SK-N-DZ (cell line): ENCODE results near the gene GJB6.
A peak's percentile ranks its signal among the peaks of the same experiment; 100 is the strongest.

Source experiments
- DNase-seq: peaks from one replicate; pipeline ENCODE4 v3.0.0-alpha.2; 2015; ENCODE audit warnings: low spot score

GJB6 gene

DNA sequence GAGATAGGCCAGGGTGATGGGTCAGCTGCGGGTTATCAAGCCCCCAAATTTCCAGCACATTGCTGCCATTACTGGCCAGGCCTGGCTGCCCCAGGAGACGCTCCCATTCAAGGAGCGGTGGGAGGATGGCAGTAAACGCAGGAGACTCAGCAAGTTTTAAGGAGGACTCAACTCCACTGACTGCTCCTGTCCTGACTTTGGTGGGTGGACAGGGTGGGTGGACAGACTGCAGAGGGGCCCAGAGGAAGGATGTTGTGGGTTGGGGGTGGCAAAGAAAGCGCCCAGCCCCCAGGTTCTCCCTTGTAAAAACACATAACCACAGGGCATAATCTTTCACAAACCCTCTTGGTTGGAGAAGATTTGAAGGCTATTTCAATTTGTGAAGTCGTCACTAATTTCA, 4.4 kb downstream of the GJB6 start:
- no peak for DNase-seq

DNA sequence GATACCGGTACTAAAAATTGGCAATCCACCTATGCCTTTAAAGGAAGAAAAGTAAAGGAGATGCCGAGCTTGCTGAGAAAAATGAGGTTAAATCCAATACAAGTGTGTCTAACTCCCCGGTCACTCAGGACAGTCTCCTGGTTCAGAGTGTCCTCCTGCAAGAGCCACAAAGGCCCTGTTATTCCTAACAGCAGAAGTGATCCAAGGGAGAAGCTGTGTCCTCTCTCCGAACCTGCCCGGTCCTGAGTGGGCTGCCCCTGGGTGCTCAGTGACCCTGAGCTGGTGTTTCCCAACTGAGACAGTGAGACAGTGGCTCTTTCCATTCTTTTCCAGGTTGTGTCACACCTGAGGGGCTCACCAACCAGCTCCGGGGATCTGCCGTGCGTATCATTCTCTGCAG, 4.8 kb downstream of the GJB6 start:
- no peak for DNase-seq

DNA sequence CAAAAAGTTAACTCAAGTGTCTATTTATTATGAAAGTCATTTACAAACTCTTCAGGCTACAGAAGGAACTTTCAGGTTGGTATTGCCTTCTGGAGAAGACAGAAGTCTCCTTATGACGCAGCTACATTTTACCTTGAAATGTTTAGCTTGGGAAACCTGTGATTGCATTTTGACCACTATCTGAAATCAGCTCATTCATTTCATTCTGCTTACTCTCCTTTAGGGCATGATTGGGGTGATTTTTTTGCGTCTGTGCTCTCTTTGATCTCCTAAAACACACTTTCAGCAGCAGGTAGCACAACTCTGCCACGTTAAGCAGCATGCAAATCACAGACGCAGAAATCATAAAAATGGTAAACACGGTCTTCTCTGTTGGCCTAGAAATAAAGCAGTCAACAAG, 9.6 kb downstream of the GJB6 start:
- DNase-seq: no peak

DNA sequence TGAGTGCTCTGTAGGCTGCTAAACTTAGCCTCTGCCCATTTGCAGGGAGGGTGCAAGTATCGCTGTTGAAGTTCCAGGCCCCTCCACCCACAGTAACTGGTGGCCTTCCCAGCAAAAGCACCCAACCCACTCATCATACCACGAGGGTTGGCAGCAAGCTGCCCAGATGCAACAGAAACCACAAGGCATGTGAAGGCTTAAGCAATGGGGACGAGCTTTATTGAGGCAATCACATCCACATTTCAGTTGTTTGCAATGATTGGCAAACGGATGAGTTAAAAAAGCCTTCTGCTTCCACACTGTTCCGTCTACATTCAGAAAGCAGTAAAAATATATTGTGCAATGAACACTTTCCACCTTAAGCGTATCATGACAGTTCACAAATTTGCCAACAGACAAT, 10.3 kb downstream of the GJB6 start:
- DNase-seq: no peak

DNA sequence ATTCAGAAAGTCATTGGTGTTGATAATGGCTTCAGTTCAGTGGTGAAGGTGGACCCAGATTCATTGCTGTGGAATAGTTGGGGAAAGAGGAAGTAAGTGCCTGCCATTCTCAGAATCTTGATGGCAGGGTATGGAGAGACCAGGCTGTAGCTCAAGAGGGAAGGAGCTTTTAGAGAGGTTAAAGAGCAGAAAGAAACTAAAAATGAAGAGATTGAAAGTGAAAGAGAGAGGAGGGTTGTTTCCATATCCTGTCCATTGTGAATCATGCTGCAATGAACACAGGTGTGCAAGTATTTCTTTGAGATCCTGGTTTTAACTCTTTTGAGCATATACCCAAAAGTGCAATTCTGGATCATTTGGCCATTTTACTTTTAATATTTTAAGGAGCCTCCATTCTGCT, 12.5 kb downstream of the GJB6 start:
- DNase-seq: no peak

DNA sequence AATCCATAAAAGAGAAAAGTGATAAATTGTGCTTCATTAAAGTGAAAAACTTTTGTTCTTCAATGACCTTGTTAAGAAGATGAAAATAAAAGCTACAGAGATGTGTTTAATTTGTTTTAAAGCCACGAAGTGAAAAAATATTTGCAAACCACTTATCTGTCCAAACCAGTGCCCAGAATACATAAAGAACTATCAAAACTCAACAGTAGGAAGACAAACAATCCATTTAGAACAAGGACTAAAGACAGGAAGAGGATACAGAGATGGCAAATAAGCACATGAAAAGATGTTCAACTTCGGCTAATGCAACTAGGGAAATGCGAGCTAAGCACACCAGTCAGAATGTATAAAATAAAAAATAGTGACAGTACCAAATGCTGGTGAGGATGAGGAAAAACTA, 15.0 kb downstream of the GJB6 start:
- DNase-seq: no peak

DNA sequence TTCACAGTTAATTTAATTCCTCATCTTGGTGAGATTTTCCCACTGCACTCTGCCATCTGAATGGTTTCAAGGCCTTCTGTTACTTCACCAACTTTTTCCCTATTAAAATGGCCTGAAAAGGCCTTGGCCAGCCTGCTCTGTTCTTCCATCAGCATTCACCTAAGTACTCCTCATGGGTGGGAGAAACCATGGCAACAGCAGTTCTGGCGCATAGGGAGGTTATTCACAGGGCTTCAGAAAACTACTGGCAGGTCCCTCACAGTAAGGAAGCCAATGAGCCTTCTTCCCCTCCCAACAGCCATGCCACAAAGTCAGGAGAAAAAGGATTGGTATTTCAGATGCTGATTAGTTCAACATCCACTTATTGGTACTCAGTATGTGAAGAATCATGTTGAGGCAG, 22.2 kb downstream of the GJB6 start:
- DNase-seq: no peak

DNA sequence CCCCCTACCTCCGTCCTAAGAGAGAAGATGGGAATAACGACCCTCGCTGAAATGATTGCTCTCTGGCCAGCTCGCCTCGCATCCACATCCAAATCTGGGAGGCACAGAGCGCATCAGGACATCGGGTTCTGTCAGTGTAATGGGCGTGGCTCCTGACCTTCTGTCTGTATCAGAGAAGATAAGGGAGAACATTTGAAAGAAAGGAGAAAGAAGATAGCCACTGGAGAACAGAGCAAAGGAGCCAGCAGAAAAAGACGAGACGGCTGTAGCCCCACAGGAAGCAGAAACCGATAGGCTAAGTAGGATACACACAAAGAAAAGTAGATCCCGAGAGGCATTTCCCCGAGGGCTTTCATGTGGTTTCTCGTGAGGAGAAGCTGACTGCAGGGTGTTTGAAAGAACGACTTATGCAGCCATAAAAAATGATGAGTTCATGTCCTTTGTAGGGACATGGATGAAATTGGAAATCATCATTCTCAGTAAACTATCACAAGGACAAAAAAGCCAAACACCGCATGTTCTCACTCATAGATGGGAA, 25.4 kb downstream of the GJB6 start:
- no peak for DNase-seq

DNA sequence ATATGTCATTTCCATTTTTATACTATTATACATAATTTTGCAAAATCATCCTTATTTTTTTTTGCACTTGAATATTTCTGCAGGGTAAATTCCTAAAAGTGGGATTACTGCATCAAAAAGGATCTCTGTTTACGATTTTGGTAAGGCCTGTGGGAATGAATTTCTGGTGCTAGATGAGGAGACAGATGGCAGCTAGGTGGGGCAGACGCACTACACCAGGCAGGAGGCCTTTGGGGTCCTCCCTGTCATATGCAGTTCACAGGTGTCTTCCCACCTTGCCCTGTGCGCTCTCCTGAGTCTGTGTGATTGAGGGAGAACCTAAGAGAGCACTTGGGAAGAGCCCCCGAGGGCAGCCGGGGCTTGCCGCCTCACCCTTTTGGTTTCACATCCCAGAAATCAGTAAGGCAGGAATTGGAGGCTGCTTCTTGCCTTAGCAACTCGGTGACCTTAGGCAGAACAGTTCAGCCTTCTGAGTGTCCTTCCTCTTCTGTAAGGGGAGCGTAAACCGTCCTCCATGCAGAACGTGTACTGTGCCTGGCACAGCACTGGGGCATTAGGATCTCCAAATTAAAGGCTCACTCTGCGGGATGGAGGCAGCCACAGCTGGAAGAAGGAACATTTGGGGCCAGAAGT, 25.9 kb downstream of the GJB6 start:
- DNase-seq: no peak

DNA sequence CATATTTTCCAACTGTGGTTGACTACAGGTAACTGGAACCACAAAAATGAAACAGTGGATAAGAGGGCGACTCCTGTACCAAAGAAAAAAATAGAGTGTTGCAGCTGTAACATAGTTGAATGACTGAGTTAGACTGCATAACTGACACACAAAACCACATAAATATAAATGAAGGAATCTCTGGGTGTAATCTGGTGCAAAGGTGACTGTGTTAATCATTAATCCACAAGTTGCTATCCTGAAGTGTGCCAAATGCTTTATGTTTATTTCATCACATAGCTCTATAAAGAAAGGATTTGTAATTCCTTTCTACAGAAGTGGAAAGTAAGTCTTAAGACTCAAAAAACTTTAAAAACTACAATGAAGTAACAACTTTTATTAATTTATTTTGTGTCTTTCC, 33.3 kb downstream of the GJB6 start:
- DNase-seq: no peak

DNA sequence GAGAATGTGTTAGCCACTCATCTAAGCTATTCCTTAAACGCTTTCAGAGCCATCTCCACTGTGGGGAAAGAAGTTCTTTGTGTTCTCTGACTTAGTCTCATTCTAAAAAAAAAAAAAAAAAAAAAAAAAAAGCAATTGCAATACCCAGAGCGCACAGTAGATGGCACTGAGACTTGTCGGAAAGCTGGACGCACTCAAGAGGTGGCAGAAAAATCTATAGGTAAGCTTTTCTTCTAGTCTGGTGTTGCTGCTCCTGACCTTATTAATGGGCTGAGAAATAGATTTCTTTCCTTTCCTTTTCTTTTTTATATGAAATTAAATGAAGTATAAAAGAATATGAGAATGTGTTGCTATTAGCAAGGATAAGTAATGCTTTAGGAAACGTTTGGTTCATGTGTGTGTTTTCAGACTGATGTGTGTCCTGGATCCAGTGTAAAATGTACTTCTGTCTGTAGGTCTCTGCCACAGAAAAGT, 34.7 kb downstream of the GJB6 start:
- peak; percentile 54 for DNase-seq

DNA sequence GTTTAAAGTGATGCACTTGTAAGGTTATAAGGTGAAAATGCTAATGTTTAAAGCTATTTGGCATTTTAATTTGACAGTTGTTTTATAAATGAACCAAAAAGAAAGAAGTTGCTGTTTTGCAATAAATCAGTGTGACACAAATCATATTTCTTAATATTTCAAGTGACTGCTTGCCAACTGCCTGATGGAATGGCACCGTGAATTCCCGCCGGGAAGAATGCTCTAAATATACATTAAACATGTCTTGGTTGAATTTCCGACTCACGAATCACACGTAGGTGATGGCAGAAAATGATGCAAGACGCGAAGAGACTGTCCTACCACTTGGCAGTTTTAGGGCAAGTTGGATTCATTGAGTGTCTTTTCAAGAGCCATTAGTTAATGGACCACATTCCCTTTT, 36.3 kb downstream of the GJB6 start:
- no peak for DNase-seq

DNA sequence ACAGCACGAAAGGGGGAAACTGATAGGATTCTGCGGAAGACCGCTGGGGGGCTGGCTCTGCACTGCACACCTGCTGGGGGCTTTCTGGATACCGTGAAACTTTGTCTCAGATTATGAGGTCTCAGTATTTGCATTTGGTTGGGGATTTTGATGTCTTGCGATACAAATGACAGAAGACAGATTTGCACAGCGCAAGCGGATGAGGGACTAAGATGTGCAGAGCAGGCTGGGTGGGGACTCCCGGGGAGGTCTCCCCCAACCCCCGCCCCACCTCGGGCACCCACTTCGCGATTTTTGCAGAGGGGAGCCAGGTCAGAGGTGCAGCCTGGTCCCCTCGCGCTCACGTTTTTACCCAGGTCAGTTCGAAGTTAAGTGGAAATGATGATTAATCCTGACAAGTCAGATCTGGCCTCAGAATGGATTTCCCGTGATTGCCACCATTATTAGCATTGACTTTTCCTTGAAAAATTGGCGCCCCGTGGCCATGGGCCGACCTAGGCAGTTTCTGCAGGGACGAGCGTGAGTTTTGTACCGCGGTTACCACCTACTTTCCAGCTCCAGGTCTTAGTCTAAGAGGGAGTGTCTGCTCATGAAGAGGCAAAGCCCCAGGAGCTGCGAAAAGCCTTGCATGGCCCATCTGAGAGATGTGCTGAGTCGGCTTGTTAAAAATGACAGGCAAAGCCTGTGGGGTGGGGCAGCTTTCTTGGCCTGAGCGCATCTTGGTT, 38.0 kb downstream of the GJB6 start:
- no peak for DNase-seq

DNA sequence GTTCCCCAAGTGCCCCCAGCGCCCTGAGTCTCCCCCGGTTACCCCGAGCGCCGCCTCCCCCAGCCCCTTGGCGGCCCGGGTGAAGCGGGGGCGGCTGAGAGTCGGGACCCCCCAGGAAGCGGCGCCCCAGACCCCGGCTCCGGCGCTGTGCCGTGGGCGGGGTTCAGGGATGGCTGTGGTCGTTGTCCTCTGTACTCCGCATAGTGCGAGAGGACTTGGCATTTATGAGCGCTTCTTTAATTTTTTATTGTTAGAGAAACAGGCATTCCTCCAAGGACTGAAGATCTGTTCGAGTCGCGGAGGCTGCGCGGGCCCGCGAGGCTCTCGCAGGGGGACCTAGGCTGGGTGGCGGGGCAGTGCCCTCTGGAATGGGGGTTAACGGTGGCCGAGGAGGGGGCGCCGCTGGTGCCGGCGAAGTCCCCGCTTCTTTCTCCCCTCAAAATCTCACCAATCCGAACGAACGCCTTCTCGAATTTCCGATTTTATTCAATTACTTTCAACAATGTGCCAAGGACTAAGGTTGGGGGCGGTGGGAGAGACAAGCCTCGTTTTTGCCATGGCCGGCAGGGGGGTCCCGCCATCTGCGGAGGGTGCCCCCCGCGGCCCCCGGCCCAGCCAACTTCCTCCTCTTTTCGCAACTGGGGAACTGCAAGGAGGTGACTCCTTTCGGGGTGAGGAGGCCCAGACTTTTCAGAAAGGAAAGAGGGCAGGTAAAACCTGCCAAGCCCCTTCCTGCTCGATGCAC, 38.8 kb downstream of the GJB6 start:
- no peak for DNase-seq

DNA sequence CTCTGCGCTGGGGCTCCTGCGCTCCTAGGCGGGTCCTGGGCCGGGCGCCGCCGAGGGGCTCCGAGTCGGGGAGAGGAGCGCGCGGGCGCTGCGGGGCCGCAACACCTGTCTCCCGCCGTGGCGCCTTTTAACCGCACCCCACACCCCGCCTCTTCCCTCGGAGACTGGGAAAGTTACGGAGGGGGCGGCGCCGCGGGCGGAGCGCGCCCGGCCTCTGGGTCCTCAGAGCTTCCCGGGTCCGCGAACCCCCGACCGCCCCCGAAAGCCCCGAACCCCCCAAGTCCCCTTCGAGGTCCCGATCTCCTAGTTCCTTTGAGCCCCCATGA, 39.3 kb downstream of the GJB6 start, which contains the start of gene GJB2:
Gene GJB2 (minus strand): TSS at position 103 of the 326 bp plus-strand sequence. CDS start 3,357 bp downstream, outside the sequence.
- no peak for DNase-seq

DNA sequence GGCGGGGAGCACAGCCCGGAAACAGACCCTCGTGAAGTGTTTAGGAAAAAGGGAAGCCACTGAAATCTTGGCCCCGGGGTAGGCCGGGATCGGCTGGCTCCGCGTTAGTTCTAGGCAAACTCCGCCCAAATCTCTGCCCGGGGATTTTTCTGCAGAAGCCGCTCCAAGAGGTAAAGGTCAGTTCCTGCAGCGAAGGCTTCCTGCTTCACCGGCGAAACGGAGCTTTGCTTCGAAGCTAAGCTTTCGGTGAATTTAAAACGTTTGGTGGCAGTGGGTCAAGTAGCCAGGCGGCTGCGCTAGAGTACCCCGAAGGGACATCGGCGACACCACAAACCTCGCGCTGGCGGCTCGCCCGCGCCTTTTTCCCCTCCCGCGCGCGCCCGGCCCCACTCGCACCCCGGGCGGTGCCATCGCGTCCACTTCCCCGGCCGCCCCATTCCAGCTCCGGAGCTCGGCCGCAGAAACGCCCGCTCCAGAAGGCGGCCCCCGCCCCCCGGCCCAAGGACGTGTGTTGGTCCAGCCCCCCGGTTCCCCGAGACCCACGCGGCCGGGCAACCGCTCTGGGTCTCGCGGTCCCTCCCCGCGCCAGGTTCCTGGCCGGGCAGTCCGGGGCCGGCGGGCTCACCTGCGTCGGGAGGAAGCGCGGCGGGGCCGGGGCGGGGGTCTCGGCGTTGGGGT, 39.8 kb downstream of the GJB6 start:
- no peak for DNase-seq

DNA sequence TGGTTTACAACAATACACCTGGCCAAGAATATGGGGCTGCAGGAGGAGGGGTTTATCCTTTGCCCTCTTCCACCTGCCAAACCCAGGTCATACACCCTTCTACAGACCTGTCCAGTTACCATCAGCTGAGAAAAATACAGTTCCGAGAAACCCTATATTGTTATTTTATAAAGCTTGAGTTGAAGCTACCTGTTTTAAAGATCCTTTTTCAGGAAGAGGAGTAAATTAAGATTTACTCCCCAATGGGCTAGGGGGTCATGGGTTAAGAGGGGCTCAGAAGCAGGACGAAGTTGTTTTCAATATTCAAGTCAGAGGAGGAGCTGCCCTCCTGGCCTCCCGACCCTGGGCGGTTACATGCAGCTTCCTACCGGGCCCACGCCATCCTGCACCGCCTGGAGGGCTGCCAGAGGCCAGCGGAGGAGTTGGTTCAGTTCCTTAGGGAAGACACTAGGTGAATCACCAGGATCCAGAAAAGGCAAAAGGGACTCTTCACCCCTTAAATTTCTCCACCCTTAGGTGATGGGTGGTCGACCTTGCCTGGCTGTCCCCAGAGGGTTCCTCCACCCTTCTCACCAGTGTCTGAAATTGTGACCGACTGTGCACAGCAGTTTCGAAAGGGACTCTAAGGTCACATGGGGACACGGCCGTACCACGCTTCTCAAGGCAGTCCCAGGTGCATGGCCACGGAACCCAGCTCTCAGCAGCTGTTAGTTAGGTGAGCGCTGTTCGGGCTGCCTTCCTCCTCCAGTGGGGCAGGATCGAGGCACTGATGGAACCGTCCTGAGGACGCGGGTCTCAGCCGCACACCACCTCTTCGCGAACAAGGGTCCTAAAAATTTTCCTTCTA, 40.6 kb downstream of the GJB6 start:
- DNase-seq: no peak

DNA sequence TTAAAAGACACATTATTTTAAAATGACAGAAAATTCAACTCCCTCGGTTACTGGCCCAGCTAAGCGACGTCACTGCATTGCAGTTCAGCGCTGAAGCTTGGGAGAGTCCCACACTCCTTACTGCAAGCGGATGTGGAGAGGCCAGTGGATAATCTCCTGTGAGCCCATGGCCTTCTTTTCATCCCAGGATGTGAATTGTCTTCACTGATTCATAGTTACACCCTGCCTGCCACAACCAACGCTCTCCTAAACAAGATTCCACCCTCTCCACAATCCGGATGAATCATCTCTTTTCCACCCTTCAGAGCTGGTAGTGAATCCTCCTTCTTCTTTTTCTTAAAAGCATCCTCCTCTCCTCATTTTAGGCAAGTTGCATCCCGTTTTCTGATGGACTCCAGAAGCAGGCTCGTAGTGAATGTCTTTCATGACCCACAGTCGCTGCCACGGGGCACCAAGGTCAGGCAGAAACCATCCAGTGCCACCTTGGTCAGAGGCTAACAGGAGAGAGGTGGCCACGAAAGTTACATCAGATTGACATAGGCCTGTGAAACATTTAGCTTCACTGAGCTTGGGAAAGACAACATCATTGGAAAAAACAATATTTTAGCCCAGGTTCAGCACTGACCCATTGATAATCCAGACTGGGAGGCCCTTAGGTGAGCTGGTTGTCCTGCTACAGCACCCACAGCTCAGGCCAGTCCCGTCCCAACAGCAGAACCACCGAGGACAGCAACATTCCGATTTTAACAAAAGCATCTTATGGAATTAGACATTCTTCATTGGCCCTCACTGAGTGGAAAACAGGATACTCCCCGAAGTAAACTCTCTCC, 41.4 kb downstream of the GJB6 start:
- DNase-seq: no peak

DNA sequence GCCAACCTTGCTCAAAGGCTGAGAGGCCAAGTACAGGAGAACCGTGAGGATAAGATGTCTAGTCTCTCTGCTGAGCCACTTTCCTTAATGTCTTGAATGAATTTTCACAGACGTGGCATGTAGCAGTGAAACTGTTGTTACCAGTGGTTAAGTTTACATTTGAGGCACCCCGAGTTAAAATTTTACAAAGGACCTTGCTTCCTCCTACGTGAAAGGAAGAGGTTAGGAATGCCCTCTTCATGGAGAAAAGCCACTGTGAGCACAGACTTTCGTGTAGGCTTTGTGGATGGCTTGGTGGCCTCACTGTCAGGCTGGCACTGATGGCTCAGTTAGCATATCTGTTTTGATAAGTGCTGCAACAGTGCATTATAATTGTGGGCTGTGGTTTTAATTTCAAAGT, 42.0 kb downstream of the GJB6 start:
- DNase-seq: no peak
